HG03439 (cell line): ENCODE measurements around the gene FUT9.

ENCODE experiments used
- ATAC-seq: cut with Tn5 transposase; IDR thresholded peaks from one replicate; pipeline ENCODE4 v1.9.1; 2021; ENCODE audit warnings: mild to moderate bottlenecking, moderate library complexity; ENCODE audit not compliant: unreplicated experiment

FUT9 gene

DNA sequence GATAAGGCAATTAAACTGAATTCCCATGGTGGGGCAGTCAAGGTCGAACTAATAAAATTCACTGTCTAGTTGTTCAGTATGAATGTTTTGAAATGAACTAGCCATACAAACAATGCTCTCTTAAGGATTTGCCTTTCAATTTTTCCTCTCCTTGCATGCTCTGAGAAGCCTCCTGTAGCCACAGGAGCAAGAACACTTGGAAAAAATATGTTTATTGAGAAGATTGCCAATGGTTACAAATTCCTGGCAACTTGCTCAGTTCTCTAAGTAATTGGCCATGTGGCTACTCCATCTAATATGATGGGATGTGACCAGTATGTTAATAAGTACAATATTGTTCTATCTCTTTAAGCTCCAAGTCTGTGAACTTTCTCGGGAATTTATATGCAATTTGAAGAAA is 49.4 kb downstream of the FUT9 start:
- ATAC-seq, result no peak

DNA sequence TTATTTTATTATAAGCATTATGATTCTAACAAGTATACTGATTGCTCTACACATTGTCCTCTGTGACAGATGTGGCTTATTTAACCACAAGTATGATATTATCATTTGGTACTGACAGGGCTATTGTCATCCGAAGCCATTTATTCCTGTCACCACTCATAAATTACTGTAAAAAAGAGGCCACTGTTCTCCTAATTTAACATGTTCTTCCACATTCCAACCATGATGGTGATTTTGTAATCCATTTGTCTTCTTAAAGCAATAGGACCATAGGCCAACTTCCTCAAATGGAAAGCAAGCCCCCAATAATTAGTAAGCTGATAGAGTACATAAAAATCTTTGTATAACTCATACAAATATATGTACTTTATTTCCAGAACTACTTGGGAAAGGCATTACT is 50.6 kb downstream of the FUT9 start:
- no peak for ATAC-seq

DNA sequence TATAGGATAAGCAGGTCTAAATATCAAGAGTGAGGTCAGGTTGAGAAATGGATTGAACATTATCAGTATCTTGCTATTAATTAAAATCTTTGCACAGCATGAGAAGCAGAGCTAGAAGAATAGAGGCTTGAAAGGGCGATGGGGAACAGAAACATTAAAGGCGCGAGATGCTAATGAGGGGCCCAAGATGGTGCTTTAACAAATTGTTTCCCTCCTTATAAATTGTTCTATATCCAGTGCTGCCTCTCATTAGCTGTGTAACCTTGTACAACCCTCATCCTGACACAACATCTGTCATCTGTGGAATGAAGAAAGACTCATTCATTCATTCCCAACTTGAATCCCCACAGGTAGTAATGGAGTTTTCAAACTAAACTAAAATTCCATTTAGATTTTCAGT is 57.8 kb downstream of the FUT9 start:
- no peak for ATAC-seq

DNA sequence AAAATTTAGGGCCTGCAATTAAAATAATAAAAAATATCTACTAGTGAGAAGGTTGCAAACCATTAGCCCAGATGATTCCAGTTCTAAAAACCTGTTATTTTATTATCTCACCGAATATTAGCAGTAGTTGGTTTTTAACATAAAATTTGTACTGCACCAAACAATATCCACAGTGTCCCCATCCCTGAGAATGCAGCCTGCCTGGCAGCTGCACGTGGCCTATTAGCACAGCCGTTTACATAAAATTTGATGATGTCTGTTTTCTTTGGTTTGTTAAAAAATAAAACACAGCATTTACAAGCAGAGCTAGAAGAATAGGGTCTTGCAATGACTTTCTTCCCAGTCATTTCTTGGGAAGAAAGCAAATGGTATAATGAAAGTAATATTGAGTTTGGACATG is 58.2 kb downstream of the FUT9 start:
- no peak for ATAC-seq

DNA sequence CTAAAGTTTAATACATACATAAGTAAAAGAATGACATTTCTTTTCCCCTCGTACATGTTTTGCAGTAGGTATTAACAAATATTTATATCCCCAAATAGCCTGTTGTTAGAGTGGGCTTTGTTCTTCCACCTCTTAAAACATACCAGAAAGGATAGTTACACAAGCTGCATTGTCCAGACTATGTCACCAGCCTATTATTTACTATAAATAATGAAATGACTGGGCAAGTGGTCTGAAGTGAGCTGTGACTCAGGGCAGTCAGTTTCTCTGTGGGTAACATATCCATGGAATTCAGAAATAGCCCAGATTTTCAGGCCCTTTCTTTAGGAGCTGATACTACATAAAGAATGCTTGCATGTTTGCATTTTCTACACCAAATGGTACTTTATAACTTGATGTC is 60.1 kb downstream of the FUT9 start:
- ATAC-seq, result no peak

DNA sequence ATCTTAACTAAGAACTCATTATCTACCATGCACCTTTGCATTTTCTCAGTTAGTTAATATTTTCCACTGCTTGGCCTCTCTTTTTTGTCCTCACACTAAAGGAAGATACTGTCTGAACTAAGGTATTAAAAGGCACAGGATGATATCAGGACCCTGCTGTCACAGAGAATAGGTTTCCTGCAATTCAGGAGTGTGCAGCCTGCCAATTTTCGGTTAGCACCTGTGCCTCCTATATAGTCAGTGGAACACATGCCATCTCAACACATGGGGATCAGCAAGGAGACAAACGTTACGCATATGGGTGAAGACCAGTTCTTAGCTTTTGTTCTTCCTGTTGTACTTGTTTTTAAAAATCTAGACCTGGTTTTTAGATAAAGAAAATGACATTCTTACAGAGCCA is 71.0 kb downstream of the FUT9 start:
- ATAC-seq, result no peak

DNA sequence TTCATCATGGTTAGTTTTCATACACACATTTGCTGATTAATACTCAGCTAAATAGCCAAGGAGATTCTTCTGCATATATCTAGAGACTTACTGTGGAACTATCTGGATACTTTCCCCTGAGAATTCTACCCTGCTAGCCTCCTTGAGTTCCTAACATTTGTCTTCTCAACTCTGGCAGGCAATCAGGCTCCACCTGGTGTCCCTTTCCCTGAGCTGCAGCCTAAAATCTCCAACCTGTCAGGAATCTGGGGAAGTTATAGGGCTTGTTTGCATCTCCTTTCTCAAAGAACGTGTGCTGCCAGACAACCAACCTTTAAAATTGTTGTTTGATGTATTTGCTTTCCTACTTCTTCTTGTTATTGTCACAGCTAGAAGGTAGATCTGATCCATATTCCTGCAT is 73.4 kb downstream of the FUT9 start:
- no peak for ATAC-seq

DNA sequence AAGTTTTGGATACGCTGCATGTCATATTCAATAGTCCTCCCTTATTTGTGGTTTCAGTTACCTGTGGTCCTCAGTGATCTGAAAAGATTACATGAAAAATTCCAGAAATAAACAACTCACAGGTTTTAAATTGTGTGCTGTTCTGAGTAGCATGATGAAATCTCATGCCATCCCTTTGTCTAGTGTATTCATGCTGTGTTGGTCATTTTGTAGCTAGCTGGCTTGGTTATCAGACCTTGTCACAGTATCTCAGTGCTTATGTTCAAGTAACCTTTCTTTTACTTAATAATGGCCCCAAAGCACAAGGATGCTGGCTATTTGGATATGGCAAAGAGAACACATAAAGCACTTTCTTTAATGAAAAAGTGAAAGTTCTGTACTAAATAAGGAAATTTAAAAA is 78.3 kb downstream of the FUT9 start:
- no peak for ATAC-seq

DNA sequence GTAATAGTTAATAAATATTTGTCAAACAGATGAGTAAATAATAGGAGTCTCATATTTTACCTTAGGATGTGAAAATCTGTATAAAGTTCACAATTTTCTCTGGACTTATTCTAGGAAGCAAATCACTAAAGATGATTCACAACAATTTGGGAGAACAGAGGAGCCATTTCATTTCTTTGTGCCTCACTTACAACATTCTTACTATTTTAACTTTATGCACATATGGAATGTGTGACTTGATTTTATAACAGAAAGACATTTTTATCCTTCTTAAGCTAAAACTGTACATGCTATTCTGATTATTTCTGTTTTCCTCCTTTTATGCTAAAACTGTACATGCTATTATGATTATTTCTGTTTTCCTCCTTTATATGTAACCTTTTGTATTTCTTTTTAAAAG is 83.3 kb downstream of the FUT9 start:
- ATAC-seq, result no peak

DNA sequence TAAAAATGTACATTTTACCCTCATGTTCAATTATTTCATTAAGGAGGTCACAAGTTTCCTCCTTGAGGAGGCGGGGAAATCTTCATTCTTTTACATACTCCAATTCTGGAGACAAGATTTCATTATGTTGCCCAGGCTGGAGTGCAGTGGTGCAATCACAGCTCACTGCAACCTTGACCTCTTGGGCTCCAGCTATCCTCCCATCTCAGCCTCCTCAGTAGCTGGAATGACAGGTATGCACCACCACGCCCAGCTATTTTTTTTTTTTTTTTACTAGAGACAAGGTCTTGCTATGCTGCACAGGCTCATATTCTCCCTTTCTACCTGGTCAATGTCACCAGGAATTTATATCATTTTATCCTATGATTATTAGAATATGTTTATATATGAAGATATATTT is 85.8 kb downstream of the FUT9 start:
- no peak for ATAC-seq

DNA sequence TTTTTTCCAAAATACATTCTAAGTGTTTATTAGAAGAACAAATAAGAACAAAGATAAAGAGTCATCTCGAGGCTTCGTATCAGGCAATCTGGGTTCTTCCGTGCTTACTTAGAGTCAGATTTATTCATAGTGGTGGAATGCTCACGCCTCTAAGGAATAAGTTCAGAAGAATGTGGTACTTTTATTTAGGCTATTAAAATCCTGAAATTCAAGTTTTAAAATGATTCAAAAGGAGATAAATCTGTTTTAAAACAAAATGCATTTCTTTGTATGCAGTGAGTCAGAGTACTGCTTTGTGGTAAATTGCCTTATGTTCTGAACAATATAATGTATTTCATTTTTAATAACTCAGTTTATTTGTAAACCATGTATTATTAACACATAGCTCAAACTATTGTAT is 89.1 kb downstream of the FUT9 start:
- ATAC-seq, result no peak

DNA sequence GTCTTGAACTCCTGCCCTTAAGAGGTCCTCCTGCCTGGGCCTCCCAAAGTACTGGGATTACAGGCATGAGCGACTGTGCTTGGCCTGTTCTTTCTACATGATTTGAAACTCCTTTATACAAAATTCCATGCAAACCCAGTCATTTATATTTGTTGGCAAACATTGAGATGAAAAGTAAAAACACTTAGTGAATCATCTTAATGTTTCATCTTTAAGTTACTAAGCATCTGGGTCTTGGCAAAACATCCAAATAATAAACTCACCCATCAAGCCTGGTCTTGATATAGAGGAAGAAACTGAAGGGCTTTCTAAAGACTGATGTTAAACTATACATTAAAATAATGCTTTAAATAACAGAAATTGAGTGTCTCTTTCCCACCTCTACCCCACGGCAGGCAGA is 95.1 kb downstream of the FUT9 start:
- ATAC-seq, result no peak

DNA sequence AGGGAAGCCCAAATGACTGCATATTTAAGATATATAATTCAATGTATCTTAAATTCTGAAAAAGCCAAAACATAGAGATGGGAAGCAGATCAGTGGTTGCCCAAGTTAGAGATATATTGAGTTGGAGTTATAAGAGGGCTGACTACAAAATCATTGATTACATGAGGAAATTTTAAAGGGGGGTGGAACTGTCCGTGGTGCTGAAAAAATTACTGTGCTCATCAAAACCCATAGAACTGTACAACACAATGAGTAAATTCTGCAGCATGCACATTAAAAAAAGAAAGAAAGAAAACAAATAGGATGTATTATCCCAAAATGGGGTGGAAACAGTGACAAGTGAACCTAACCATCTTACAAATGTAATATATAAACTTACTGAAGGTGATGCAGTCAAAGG is 100.9 kb downstream of the FUT9 start:
- ATAC-seq, result no peak

DNA sequence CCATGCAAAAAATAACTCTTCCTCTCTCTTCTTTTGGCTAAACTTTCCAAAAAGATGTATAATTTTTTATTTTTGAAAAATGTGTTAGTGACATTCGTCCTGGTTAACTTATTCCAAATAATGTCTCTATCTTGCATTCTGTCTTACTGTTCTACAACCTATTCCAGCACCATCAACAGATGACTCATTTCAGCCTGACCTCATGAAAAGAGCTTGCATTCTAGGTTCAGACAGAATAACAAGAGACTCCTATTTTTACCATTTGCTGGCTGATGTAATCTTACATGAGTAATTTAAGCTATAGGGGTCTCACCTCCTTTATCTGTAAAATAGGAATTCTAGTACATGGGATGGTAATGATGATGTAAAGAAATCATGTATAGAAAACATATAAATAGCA is 109.0 kb downstream of the FUT9 start:
- no peak for ATAC-seq

DNA sequence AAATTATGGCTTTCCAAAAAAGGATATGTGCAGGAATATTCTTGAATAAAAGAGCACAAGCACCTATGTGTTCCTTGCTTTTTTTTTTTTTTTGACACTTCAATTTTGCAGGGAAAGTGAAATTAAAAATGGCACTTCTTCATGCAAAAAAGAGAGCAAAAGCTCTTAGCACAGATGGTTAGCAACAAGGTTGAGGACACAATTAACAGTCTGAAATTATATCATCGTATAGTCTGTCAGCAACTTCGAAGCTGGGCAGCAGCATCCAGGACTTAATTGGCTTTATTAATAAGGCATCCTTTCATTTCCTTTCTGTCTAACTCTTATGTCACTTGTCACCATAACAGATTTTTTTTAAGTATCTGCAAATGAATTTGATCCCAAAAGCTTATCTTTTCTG is 122.6 kb downstream of the FUT9 start:
- no peak for ATAC-seq

DNA sequence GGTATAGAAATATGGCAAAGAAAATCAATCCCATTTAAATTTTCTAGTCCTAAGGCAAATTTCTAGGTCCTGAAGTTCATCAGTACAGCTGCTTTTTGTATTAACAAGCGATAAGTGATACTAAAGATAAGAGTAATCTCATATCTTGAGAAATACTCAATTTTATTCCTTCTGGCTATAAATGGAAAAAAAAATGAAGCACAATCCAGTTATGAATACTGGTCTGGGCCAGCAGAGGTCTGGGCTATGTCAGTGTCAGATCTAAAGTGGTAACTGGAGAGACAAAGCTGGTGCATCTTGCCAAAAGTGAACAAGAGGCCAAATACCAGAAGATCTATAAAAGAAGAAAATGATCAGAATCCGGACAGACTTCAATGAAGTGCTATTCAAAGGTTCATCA is 126.4 kb downstream of the FUT9 start:
- no peak for ATAC-seq

DNA sequence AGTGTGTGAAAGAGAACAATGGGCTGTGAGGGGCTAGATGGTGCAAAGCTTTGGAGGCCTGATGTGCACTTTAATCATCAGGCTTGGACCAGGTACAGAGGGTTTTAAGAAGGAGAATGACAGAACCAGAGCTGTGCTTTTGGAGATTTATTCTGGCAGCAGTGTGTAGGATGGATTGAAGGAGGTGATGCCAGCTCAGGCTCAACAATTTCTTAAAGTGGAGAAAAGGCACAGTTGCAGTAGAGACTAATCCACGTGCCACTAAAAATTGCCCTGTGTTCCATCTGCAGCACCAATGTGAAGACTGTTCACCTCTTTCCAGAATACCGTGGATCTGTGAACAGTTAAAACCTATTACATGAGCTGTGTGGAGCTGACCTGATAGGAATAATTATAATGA is 134.7 kb downstream of the FUT9 start:
- no peak for ATAC-seq

DNA sequence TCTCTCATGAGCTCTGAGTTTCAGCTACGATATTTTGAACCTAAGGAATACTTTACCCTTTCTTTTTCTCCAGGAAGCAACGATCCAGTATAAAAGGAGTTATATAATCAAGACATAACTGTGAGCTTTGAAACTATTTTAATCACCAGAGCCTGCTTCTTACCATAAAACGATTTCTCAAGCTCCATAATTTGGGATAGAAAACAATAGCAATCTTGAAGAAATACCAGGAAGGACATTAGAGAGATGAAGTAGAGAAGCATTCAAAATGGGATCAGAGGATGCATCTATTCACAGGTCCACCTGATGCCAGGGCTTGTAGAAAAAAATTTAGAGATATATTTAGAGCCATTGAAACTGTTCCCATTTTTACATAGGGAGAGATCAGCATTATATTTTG is 135.9 kb downstream of the FUT9 start:
- ATAC-seq, result no peak

DNA sequence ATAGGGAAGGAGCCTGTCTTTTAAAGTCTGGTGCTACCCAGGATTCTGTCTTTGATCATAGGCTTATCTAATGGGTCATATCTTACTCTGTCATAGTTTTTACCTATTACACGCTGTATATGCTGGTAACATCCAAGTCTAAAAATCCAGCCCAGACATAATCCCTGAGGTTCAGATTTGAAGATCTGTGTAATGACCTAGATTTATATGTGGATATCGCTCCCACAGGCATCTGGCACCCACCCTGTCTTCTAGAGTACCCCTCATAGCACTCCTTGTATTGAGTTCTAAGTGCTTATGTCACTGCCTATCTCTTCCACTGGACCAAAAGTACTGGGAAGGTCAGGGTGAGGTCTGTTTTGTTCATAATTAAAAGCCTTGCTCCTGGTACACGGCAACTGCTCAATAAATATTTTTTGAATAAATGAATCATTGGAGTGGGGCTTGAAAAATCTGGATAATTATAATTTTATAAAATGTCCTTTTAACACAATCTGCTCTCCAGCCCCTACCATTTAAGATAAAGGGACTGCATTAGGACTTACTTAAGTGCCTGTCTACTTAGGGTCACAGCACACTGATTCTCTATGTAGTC is 136.4 kb downstream of the FUT9 start:
- no peak for ATAC-seq

DNA sequence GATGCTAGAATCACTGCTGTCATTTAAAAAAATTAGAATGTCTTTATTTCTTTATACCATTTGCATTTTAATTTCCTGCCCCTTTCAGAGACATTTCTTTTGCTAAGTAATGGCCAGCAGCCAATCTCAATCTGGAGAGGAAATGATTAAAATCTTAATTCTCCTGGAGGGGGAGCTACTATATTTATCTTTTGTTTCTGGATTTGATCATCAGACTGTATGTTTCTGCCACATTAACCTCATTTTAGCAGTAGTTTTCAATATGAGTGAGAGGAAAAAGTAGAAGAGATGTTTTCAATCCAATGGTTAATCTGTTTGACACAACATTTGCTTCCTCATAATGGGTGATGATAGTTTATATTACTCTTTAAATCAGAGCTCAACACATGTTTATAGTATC is 138.0 kb downstream of the FUT9 start:
- no peak for ATAC-seq

DNA sequence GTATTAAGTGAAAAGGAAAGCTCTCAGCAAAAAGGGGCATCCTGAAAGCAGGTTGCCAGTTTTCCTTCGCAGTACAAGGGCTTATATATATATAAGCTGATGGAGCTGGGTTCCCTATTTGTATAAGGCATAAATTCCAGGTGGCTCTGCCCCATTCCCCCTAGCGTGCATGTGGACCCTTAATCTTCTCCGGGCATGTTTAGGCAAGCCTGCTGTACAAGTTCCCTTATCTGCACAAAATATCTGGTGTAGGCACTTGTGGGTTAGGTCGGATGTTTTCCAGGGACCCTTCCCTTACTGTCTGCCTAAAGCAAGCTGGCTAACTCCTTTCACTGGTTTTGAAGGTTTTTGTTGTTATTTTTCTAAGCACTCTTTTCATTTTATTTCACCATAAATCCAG is 140.7 kb downstream of the FUT9 start:
- ATAC-seq, result no peak

DNA sequence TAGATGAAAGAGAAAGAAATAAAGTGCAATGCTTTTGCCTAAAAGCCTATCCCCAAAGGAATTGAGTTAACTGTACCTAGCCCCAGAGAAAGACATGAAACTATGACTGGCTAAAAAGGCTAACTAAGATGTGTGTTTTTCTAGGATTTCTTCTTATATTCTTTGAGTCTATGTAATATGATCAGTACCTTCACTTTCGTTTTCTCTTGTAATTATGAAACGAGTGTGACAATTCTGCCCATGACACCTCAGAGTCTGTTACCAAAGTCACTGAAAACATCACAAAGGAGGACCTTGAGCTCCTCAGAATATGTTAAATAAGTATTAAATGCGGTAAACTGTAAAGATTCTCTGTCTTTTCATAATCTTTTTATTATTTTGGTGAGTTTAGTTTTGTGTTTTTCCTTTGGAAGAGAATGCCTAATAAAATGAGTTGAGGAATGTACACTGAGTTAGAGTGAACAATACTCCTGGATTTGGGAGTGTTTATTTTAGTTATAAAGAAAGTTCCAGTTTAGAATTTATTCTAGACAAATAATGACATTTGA is 141.3 kb downstream of the FUT9 start:
- peak; percentile 95 for ATAC-seq

DNA sequence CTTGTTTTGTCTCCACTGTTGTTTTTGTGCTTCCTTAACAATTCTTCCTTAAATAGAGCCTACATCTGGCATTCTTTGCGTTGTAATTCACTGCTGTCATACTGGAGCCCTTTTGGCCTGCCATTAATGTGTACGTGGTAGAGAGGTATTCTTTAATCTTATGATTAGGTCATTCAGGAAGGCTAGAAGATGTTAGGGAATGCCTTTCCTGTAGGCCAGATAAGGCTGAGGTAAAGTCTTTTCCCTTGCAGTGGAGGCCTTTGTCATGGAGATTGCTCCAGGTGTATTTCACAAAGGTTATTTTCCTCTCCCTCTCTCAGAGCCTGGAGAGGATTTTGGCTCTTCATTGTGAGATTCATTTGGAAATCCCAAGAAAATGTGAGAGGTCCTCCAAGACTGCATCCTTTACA is 146.9 kb downstream of the FUT9 start:
- ATAC-seq, result no peak
